Lower leg skin (tissue), 4 donors: ENCODE data around the gene DDX24. TPM values are rescaled to one million over a fixed set of nuclear protein-coding genes. Genes with fewer than 3 reads are reported as not detected.

Source experiments
- DNase-seq, 2 donors: peaks; one replicate each; pipeline ENCODE4 v3.0.0-alpha.2; 2019; ENCODE audit warnings: low spot score in 2 of 2
- H3K4me3 ChIP-seq: fragments of 200-600 bp; sonication (generic); 2 replicates; pipeline ENCODE4 v1.5.1; 2017; ENCODE audit warnings: mild to moderate bottlenecking, low read depth; ENCODE audit not compliant: poor library complexity, severe bottlenecking
- CTCF ChIP-seq, 3 donors: fragments of 450-650 bp; IDR thresholded peaks; one replicate each; pipeline ENCODE4 v1.5.1; 2016; ENCODE audit warnings: antibody characterized with exemption in 3 of 3, mild to moderate bottlenecking in 3 of 3, moderate library complexity in 2 of 3
- POLR2A ChIP-seq, 2 donors: fragments of 450-650 bp; IDR thresholded peaks; one replicate each; pipeline ENCODE4 v1.6.1; 2016 to 2017; ENCODE audit warnings: antibody characterized with exemption in 2 of 2, mild to moderate bottlenecking in 1 of 2, moderate library complexity in 1 of 2
- WGBS, 2 donors: methylation state at CpG; one replicate each; pipeline ENCODE4 v1.1.5; 2018; 5-methylcytosine and 5-hydroxymethylcytosine counted together
- intact Hi-C: fragments of 100-400 bp; cut with DNase I; formaldehyde crosslinking; loops from one replicate; pipeline ENCODE4 v1.15.0; 2023; ENCODE audit warnings: low total_unique reads
- total RNA-seq, 4 donors: library from RNA; depleted of rRNA; stranded (reverse); fragments of >200 nt; gene quantifications; one replicate each; pipeline ENCODE4 v1.1.0, GENCODE V29; 2016

Gene DDX24
- total RNA-seq, 4 donors from 2014 or later: 91.7 to 132 (median 102) TPM

GRCh38 chr14:94113908-94114588 is 33.0 kb upstream of the DDX24 start:
- TF ChIP-seq POLR2A (IDR thresholded peaks at IDR 0.05) (no peak), CTCF (IDR thresholded peaks at IDR 0.05) (no peak)
- intact Hi-C loops: no loop called here
- DNase-seq: peak in 1 of 2 donors; percentile 49
- H3K4me3 ChIP-seq: no peak overlapping the region
- WGBS, 2 donors: 81 to 87% methylated on average over 5 of the region's 5 CpGs

GRCh38 chr14:94113490-94113889 is 32.5 kb upstream of the DDX24 start:
- H3K4me3 ChIP-seq: no peak overlapping the region
- DNase-seq: peak in 1 of 2 donors; percentile 83
- whole genome bisulfite sequencing, 2 donors: 44 to 57% methylated on average over 6 of the region's 6 CpGs
- intact Hi-C loops: no loop called here
- TF ChIP-seq CTCF (IDR thresholded peaks at IDR 0.05) (no peak), POLR2A (IDR thresholded peaks at IDR 0.05) (no peak)

- intact Hi-C loops: no loop called here
- H3K4me3 ChIP-seq: no peak overlapping the region
- no peak for TF ChIP-seq POLR2A (IDR thresholded peaks at IDR 0.05)
- no peak for TF ChIP-seq CTCF (IDR thresholded peaks at IDR 0.05)
- DNase-seq: peak in 1 of 2 donors; percentile 58
- WGBS, 2 donors: 62 to 68% methylated on average over 7 of the region's 7 CpGs
Observed at GRCh38 chr14:94113073-94113472, 32.1 kb upstream of the DDX24 start.

GRCh38 chr14:94112513-94113063 is 31.6 kb upstream of the DDX24 start:
- H3K4me3 ChIP-seq: no peak overlapping the region
- WGBS, 2 donors: 66 to 72% methylated on average over 6 of the region's 6 CpGs
- TF ChIP-seq POLR2A (IDR thresholded peaks at IDR 0.05) (no peak), CTCF (IDR thresholded peaks at IDR 0.05) (no peak)
- DNase-seq: peak in 1 of 2 donors; percentile 66
- intact Hi-C loops: no loop called here

- WGBS, 2 donors: 77 to 87% methylated on average over 18 to 20 of the region's 20 CpGs
- TF ChIP-seq POLR2A (IDR thresholded peaks at IDR 0.05): no peak
- no peak for TF ChIP-seq CTCF (IDR thresholded peaks at IDR 0.05)
- H3K4me3 ChIP-seq: no peak overlapping the region
- peak in 1 of 2 donors; percentile 82 for DNase-seq
- intact Hi-C loops: no loop called here
Observed at GRCh38 chr14:94111276-94112095, 30.5 kb upstream of the DDX24 start.
